Stimulated activated CD8-positive, alpha-beta memory T cell treated with anti-CD3 and anti-CD28 coated beads, Interleukin-15, amount 100 ng/mL, for 1 hour (primary cell): ENCODE data around the gene PPP2R2D.
"Not testable (repeated sequence)": the region's sequence is repeated elsewhere in the genome, so short reads cannot be mapped to it uniquely, and the experiment has no call there.

ENCODE experiments used
- DNase-seq: peaks from one replicate; pipeline ENCODE4 v3.0.0-alpha.2; 2020; ENCODE audit warnings: low read depth

The PPP2R2D gene

DNA sequence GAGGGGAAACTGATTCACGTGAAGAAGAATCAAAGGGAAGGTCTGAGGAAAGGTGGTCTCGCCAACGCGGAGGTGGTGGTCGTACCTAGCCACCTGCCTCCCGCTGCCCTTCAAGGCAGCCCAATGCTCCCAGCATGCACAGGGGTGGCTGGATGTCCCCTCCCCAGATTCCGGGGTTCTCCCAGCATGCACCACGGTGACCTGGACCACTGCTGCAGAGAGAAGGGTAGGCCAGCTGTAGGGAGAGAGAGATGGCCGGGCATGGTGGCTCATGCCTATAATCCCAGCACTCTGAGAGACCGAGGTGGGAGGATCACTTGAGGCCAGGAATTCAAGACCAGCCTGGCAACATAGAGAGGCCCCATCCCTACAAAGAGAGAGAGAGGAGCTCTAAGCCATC lies 32.4 kb upstream of the PPP2R2D start:
- DNase-seq, result no peak

GRCh38 chr10:131869344-131869743 lies 31.5 kb upstream of the PPP2R2D start:
- DNase-seq, result no peak

- DNase-seq, result no peak
Measured at GRCh38 chr10:131870411-131870810, 30.4 kb upstream of the PPP2R2D start.

DNA sequence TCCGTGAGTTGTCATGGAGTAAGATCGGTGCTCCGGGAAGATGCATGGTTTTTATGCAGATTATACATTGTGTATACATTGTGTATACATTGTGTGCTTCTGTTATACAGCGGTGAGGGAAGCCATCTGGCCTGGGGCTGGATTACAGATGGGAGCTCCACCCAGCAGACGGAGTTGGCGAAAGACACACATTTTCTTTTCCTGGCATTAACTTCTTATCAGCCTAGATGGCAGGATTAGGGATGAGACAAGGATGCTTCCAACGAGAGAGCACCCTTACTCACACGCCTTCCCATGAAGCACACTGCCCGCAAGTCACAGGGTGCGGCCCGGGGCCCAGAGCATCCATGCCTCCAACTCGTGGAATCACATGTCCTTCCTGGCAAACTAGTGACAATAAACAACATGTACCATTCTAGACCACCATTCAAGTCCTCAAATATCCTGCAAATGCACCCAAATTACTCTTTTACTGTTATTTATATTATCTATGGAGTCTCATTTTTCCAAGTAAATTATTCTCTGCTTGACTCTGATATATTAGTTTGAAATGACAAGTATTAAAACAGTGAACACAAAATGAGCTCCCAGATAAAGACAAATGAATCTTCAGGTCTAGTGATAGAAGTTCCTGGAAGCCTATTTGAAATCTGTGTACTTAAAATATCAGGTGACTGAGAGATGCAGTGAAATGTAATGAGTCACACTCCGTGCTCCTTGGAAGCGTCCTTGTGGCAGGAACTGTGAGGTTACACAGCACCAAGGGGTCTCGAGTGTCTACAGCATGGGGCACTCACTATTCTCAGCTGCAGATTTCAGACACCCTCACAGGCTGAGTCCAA lies 29.8 kb upstream of the PPP2R2D start:
- no peak for DNase-seq

DNA sequence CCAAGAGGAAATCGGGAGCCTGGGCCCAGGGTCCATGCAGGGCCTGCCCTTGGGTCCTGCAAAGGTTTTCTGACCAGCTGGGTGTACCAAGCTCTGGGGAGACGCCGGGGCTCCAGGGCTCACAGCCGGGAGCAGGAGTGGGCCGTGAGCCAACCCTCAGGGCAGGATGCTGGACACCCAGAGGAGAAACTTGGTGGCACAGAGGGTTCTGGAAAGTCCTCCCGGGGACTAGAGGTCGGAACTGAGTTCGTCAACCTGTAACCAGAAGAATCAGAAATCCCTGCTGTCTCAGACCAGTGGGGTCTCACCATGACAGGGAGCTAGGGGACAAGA lies 29.2 kb upstream of the PPP2R2D start:
- DNase-seq, result no peak

DNA sequence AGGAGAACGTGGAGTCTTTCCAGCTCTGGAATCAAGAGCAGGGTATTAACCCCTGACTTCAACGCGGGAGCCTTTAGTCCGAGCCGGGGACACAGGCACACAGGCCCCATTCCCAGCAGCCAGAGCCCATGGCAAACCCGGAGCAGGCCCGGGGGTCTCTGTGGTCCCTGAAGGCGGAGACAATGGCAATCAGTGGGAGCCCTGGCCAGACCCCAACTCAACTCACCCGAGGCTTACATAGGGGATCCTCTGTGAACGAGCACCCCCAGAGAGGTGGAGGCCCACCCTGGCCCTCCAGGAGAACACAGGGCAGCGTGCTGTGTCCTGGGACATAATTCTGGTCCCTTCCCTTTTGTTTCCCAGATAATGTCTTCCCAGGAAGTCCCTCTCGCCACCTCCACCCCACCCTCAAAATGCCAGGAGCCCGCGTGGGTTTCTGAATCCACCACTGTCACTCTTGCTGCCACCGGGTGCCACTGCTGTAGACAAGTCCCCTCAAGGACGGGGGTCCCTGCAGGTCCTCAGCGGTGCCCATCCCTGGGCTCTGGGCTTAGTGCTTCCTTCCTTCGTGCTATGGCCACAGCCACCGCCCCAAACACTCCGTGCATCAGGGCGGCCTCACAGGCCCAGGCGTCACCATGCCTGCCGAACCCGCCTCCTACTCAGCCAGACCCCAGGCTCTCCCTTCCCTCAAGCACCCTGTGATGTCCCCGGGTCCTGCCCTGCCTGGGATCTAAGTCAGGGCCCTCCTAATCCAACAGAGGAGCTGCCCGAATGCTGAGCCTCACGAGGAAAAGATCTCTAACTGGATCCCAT lies 28.6 kb upstream of the PPP2R2D start:
- DNase-seq, result no peak

DNA sequence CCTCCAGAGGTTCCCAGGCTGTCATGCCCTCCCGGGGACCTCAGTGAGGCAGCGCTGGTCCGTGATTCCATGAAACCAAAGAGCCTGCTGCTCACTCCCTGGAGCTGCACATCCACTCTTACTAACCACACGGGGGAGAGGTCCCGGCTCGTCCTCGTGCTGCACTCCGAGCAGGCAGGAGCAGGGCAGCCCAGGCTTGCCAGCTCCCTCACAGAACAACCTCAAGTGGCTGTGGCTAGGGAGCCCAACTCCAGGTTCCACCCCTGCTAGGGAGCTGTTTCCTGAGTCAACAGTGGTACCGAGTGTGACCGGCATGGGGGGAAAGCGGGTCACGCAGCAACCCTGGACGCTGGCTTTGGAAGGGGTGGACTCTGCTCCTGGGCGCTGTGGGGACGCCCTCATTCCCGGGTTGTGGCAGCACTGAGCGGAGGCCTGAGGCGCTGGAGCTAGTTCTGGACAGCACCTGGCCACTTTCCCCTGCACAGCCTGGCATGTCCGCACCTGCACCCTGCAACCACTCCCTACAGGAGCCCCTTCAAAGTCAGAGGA lies 27.9 kb upstream of the PPP2R2D start:
- no peak for DNase-seq

DNA sequence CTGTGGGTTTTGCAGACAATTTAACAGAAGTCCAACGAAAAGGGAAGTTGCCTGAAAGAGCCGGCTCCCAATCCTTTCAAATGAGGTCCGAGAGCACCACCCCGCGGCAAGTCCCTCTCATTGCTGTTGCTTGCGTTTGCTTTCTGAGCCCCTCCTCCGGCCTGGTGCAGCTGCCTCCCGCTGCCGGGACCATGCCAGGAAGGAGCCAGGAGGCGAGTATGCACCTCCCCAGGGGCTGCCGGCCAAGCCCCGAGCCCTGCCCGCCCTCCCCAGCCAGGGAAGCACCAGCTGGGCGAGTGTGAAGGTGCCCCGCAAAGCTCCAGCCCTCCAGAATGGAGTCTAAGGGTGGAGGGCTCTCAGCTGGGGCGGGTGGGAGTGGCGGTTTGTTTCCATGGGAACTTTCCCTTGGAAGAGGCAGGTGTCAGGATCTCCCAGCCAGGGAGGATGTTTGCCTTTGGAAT lies 25.8 kb upstream of the PPP2R2D start:
- peak; percentile 8 for DNase-seq

GRCh38 chr10:131875501-131875900 lies 25.3 kb upstream of the PPP2R2D start:
- DNase-seq, result no peak

DNA sequence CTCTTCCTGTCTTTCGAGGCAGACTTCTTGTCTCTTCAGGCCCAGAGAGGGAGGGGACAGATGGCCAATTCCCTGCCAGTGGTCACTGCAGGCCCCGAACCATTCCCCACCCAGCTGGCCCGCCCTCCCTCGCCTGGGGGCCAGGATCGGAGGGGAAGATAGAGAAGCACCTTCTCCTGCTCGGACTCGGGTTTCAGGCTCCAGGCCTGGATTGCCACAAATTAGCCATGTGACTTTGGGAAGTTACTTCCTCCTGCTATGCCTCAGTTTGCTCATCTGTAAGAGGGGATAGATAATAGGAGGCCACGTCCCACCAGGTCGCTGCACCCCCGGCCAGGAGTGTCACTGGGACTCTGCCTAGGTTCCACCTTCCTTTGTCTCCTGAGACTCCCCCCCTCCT lies 24.8 kb upstream of the PPP2R2D start:
- no peak for DNase-seq

DNA sequence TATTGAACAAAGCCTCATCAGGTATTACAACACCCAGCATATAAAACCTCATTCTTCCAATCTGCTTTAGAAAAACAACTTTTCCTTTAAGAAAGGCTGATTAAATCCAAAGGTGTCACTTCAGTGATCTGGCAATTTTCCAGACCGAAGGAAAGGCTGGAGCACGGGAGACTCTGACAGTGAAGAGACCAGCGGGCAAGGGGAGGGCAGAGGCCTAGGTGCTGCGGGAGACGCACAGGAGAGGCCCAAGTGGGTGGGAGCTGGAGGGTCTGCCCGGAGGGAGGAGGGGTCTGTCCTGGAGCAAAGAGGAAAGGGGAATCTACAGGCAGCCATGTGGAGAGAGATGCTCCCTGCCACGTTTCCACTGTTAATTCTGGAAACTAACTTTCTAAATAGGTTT lies 24.3 kb upstream of the PPP2R2D start:
- no peak for DNase-seq

GRCh38 chr10:131880016-131880590 lies 20.7 kb upstream of the PPP2R2D start:
- DNase-seq, result no peak

GRCh38 chr10:131881104-131881880 lies 19.5 kb upstream of the PPP2R2D start:
- DNase-seq, result no peak

DNA sequence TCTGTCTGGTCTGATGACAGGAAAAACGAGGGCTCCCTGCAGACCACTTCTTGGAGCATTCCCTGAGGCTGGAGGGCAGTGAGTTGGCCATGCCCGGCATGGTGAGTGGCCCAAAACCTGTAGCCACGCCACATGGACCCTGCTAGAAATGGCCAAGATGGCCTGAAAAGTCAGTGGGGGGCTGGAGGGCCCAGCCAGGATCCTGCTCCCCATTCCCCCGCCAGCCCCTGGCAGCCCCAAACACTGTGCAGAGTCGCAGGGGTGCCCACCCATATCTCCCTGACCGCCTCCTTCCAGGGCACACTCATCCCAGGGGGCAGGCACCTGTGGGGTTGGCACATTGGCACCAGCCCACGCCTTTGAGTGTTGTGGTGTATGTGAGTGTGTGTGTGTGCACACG lies 18.7 kb upstream of the PPP2R2D start:
- DNase-seq, result no peak

- no peak for DNase-seq
Measured at GRCh38 chr10:131882590-131883451, 18.0 kb upstream of the PPP2R2D start.

GRCh38 chr10:131883621-131884393 lies 17.0 kb upstream of the PPP2R2D start:
- DNase-seq, result not testable (repeated sequence)

GRCh38 chr10:131885391-131886165 lies 15.2 kb upstream of the PPP2R2D start:
- DNase-seq, result peak; percentile 66

DNA sequence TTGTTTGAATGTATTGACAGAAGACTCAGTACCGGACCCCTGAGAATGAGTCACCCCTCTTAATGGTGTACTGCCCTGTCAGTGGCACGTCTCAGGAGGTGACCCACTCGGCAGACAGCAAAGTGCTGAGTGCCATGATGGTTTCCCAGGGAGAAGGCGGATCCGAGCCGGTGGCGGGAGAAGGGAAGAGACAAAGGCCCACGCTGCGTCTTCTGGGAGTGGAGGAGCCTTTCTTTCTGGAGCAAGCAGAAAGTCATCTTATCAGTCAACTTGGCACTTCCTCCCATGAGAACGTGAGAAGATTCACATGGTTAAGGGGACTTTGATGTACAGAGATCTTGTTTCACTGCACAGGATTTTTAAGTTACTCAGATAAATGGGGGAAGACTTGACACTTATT lies 14.6 kb upstream of the PPP2R2D start:
- DNase-seq, result no peak

DNA sequence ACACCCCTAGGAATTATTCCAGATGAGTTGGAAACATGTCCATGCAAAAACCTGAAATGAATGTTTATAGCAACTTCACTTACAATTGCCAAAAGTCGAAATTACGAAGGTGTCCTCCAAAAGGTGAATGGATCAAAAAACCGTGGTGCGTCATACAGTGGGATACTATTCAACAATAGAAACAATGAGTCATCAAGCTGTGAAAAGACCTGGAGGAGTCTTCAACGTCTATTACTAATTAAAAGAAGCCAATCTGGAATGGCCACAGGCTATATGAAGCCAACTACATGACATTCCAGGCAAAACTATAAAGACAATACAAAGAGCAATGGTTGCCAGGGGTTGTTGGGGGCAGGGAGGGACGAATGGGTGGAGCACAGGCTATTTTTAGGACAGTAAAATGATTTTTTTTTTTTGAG lies 12.6 kb upstream of the PPP2R2D start:
- DNase-seq, result no peak
